H9 (cell line): Measurements from ENCODE around the gene WDR64. TPM values are rescaled to one million over a fixed set of nuclear protein-coding genes. Genes with fewer than 3 reads are reported as not detected.

Source experiments
- DNase-seq: peaks from one replicate; pipeline ENCODE4 v3.0.0-alpha.2; 2017
- H2AFZ ChIP-seq: one replicate; pipeline ENCODE4 v1.6.1; 2013; ENCODE audit warnings: mild to moderate bottlenecking, low read length, control low read depth, moderate library complexity
- H2AK5ac ChIP-seq: 2 replicates; pipeline ENCODE4 v1.6.1; 2013; ENCODE audit warnings: low read length, control low read depth, mixed read lengths; ENCODE audit not compliant: insufficient read length
- H2BK120ac ChIP-seq: one replicate; pipeline ENCODE4 v1.6.1; 2013; ENCODE audit warnings: low read depth, mild to moderate bottlenecking, low read length, control low read depth, inconsistent platforms; ENCODE audit not compliant: poor library complexity, severe bottlenecking
- H2BK12ac ChIP-seq: 2 replicates; pipeline ENCODE4 v1.6.1; 2013; ENCODE audit warnings: low read length, control low read depth, mixed read lengths, low read depth; ENCODE audit not compliant: insufficient read length
- H2BK15ac ChIP-seq: 2 replicates; pipeline ENCODE4 v1.6.1; 2013; ENCODE audit warnings: low read depth, low read length, control low read depth
- H2BK20ac ChIP-seq: one replicate; pipeline ENCODE4 v1.6.1; 2013; ENCODE audit warnings: low read depth, mild to moderate bottlenecking, low read length, control low read depth, inconsistent platforms; ENCODE audit not compliant: poor library complexity, severe bottlenecking
- H2BK5ac ChIP-seq: 2 replicates; pipeline ENCODE4 v1.6.1; 2013; ENCODE audit warnings: low read length, control low read depth, mixed read lengths; ENCODE audit not compliant: insufficient read length
- H3K14ac ChIP-seq: 2 replicates; pipeline ENCODE4 v1.6.1; 2013; ENCODE audit warnings: low read length, control low read depth; ENCODE audit not compliant: insufficient read depth
- H3K18ac ChIP-seq: 2 replicates; pipeline ENCODE4 v1.6.1; 2013; ENCODE audit warnings: low read depth, mild to moderate bottlenecking, mixed read lengths, low read length, control low read depth; ENCODE audit not compliant: insufficient read length
- H3K23ac ChIP-seq: 2 replicates; pipeline ENCODE4 v1.6.1; 2013; ENCODE audit warnings: low read length, control low read depth, mixed read lengths, low read depth; ENCODE audit not compliant: insufficient read length
- H3K23me2 ChIP-seq: 2 replicates; pipeline ENCODE4 v1.6.1; 2013; ENCODE audit warnings: low read depth, mild to moderate bottlenecking, mixed read lengths, low read length, control low read depth; ENCODE audit not compliant: insufficient read length, poor library complexity, severe bottlenecking
- H3K27ac ChIP-seq: 2 replicates; pipeline ENCODE4 v1.5.1; 2013; ENCODE audit warnings: low read length, control low read depth, mixed read lengths, low read depth; ENCODE audit not compliant: insufficient read length
- H3K27me3 ChIP-seq: 2 replicates; pipeline ENCODE4 v1.6.1; 2013; ENCODE audit warnings: low read length, control low read depth, inconsistent platforms; ENCODE audit not compliant: insufficient read depth
- H3K4ac ChIP-seq: 2 replicates; pipeline ENCODE4 v1.6.1; 2013; ENCODE audit warnings: low read depth, mild to moderate bottlenecking, control low read depth, inconsistent platforms, low read length, moderate library complexity
- H3K4me1 ChIP-seq: 2 replicates; pipeline ENCODE4 v1.6.1; 2013; ENCODE audit warnings: low read length, control low read depth, inconsistent platforms; ENCODE audit not compliant: insufficient read depth
- H3K4me2 ChIP-seq: 2 replicates; pipeline ENCODE4 v1.6.1; 2013; ENCODE audit warnings: low read length, control low read depth, mixed read lengths; ENCODE audit not compliant: insufficient read length, insufficient read depth
- H3K56ac ChIP-seq: 2 replicates; pipeline ENCODE4 v1.6.1; 2013; ENCODE audit warnings: low read depth, mild to moderate bottlenecking, mixed read lengths, low read length, control low read depth; ENCODE audit not compliant: insufficient read length
- H3K79me1 ChIP-seq: 2 replicates; pipeline ENCODE4 v1.6.1; 2013; ENCODE audit warnings: low read depth, mild to moderate bottlenecking, moderate library complexity, low read length, control low read depth, inconsistent platforms; ENCODE audit not compliant: insufficient read depth, poor library complexity, severe bottlenecking
- H3K79me2 ChIP-seq: 2 replicates; pipeline ENCODE4 v1.6.1; 2013; ENCODE audit warnings: low read length, control low read depth, inconsistent platforms; ENCODE audit not compliant: insufficient read depth
- H3K9ac ChIP-seq: 2 replicates; pipeline ENCODE4 v1.6.1; 2013; ENCODE audit warnings: low read length, control low read depth, mixed read lengths; ENCODE audit not compliant: insufficient read length; ENCODE audit errors: extremely low read depth
- H3K9me3 ChIP-seq: one replicate; pipeline ENCODE4 v1.6.1; 2013; ENCODE audit warnings: low read depth, low read length, inconsistent platforms; ENCODE audit not compliant: control insufficient read depth
- H3T11ph ChIP-seq: one replicate; pipeline ENCODE4 v1.6.1; 2013; ENCODE audit warnings: mild to moderate bottlenecking, low read length, control low read depth, inconsistent platforms
- H4K20me1 ChIP-seq: one replicate; pipeline ENCODE4 v1.6.1; 2013; ENCODE audit not compliant: control insufficient read depth, insufficient read length, insufficient read depth
- H4K5ac ChIP-seq: 2 replicates; pipeline ENCODE4 v1.6.1; 2013; ENCODE audit warnings: low read depth, mild to moderate bottlenecking, mixed read lengths, low read length, control low read depth; ENCODE audit not compliant: insufficient read length
- H4K8ac ChIP-seq: replicated peaks from 2 replicates; pipeline ENCODE4 v1.6.1; 2013; ENCODE audit warnings: low read length, control low read depth, mixed read lengths, low read depth; ENCODE audit not compliant: insufficient read length
- H4K91ac ChIP-seq: 2 replicates; pipeline ENCODE4 v1.6.1; 2013; ENCODE audit warnings: low read depth, mild to moderate bottlenecking, moderate library complexity, mixed read lengths, low read length, control low read depth; ENCODE audit not compliant: insufficient read length
- H3K27ac Mint-ChIP-seq, 3 experiments: 2 replicates in 2 of 3; 3 replicates in 1 of 3; pipeline ENCODE4 v1.8.0; 2020 to 2021; ENCODE audit warnings: mixed read lengths in 3 of 3, mild to moderate bottlenecking in 1 of 3, moderate library complexity in 1 of 3
- H3K27me3 Mint-ChIP-seq: 2 replicates; pipeline ENCODE4 v1.8.0; 2021; ENCODE audit warnings: low read depth, mild to moderate bottlenecking, moderate library complexity, mixed read lengths
- H3K36me3 Mint-ChIP-seq, 3 experiments: 2 replicates in 2 of 3; 3 replicates in 1 of 3; pipeline ENCODE4 v1.8.0; 2020 to 2021; ENCODE audit warnings: low read depth in 3 of 3, mixed read lengths in 3 of 3; ENCODE audit not compliant: insufficient read depth in 1 of 3
- H3K4me1 Mint-ChIP-seq, 2 experiments: 2 replicates each; pipeline ENCODE4 v1.8.0; 2020; ENCODE audit warnings: mixed read lengths in 2 of 2
- H3K4me3 Mint-ChIP-seq, 2 experiments: 2 replicates in 1 of 2; 3 replicates in 1 of 2; pipeline ENCODE4 v1.8.0; 2020 to 2021; ENCODE audit warnings: mild to moderate bottlenecking in 2 of 2, mixed read lengths in 2 of 2, moderate library complexity in 1 of 2
- H3K9me3 Mint-ChIP-seq, 2 experiments: 2 replicates in 1 of 2; 3 replicates in 1 of 2; pipeline ENCODE4 v1.8.0; 2020; ENCODE audit warnings: mild to moderate bottlenecking in 2 of 2, mixed read lengths in 2 of 2, moderate library complexity in 1 of 2
- CTCF ChIP-seq: fragments of 200-600 bp; sonication (generic); conservative IDR thresholded peaks from 3 replicates; pipeline ENCODE4 v1.8.0; 2021; ENCODE audit warnings: antibody characterized with exemption, mild to moderate bottlenecking
- WGBS: extraction: QIAGEN DNeasy Blood & Tissue Kit; methylation state at CpG from one replicate; pipeline ENCODE4 v1.1.7; 2013; ENCODE audit warnings: missing lambda C conversion rate, low lambda C conversion rate, mixed read lengths; ENCODE audit not compliant: insufficient read length; ENCODE audit errors: extremely low coverage; 5-methylcytosine and 5-hydroxymethylcytosine counted together
- total RNA-seq: library from RNA; stranded (reverse); gene quantifications from 2 replicates; pipeline ENCODE4 v1.2.1, GENCODE V29; 2021

The WDR64 gene
- total RNA-seq, 1 experiment from 2014 or later: not detected

GRCh38 chr1:241677201-241677600 is 25.1 kb downstream of the WDR64 start:
- H2BK120ac ChIP-seq: no peak overlapping the region
- H3K23me2 ChIP-seq: no peaks in the 10 kb centered on the region
- H2AK5ac ChIP-seq: no peak overlapping the region
- no peak overlapping the region for H4K5ac ChIP-seq
- H3K79me2 ChIP-seq: no peaks in the 10 kb centered on the region
- no peak overlapping the region for H3T11ph ChIP-seq
- H3K27me3 Mint-ChIP-seq: peaks cover 2% of the 10 kb centered on the region; the same call in 1 of the 2 replicates
- H3K27ac Mint-ChIP-seq: no peak overlapping the region
- no peak overlapping the region for H3K14ac ChIP-seq
- no peak overlapping the region for H3K4me2 ChIP-seq
- H3K27me3 ChIP-seq: no peaks in the 10 kb centered on the region
- no peak overlapping the region for H3K9ac ChIP-seq
- no peak overlapping the region for H3K27ac ChIP-seq
- H4K20me1 ChIP-seq: no peaks in the 10 kb centered on the region
- H2BK20ac ChIP-seq: no peak overlapping the region
- no peak for TF ChIP-seq CTCF
- no peaks in the 10 kb centered on the region for H3K9me3 Mint-ChIP-seq
- no peaks in the 10 kb centered on the region for H3K4me1 ChIP-seq
- H3K4me3 Mint-ChIP-seq: no peak overlapping the region
- no peak overlapping the region for H3K23ac ChIP-seq
- H2AFZ ChIP-seq: no peak overlapping the region
- H3K9me3 ChIP-seq: no peaks in the 10 kb centered on the region
- H2BK5ac ChIP-seq: no peak overlapping the region
- H3K4ac ChIP-seq: no peak overlapping the region
- no peak overlapping the region for H2BK15ac ChIP-seq
- DNase-seq: no peak
- no peaks in the 10 kb centered on the region for H3K36me3 Mint-ChIP-seq
- no peak overlapping the region for H4K8ac ChIP-seq
- H3K56ac ChIP-seq: no peak overlapping the region
- no peaks in the 10 kb centered on the region for H3K79me1 ChIP-seq
- no CpG with 5 or more reads among the region's 5 CpGs for WGBS
- H3K18ac ChIP-seq: no peak overlapping the region
- no peak overlapping the region for H2BK12ac ChIP-seq
- no peaks in the 10 kb centered on the region for H3K4me1 Mint-ChIP-seq
- no peak overlapping the region for H4K91ac ChIP-seq
